Measurements from ENCODE around the gene SLC66A1. TPM values are rescaled to one million over a fixed set of nuclear protein-coding genes. Genes with fewer than 3 reads are reported as not detected.

Gene SLC66A1
- total and polyA plus RNA-seq, 2 of the 13 experiments (the other 11 are each of a cell fraction or from before 2014, with no cell fraction given) = 15.4 to 18.9 TPM

DNA sequence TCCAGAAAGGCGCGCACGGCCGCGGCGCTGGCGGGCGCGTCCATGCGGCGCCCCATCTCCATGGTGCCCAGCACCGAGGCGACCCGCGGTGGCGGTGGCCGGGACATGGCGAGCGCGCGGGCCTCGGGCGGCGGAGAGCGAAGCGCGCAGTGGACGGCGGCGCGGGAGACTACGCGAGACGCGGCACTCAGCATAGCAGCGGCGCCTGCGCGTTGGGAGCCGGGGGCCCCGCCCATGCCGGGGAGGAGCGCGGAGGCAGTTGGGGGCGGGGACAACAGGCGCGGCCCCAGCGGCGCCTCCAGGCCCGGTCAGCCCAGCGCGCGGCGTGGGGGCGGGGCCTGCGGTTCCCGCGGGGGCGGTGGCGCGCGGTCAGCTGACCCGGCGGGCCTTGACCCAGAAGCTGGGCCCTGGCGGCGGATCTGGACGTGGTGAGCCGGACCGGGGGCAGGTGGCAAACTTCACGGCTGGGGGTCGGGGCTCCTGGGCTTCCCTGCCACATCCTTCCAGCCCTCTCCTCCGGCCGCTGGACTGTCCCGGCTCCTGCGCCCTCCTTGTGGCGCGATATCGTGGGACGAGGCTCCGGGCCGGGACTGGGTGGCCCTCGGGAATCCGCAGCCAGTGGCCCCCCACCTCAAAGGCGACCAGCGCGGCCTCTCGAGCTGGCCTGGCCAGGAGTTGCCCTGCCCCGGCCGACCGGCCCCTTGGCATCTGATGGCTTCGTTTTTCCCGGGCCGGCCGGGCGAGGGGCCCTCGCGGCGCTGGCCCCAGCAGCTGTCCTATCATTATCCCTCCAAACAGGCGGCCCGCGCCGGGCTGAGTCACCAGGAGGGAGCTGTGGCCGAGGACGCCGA, at the start of gene SLC66A1, which contains the start of gene AKR7A2 (continued):
- TF ChIP-seq, protein P1, sequence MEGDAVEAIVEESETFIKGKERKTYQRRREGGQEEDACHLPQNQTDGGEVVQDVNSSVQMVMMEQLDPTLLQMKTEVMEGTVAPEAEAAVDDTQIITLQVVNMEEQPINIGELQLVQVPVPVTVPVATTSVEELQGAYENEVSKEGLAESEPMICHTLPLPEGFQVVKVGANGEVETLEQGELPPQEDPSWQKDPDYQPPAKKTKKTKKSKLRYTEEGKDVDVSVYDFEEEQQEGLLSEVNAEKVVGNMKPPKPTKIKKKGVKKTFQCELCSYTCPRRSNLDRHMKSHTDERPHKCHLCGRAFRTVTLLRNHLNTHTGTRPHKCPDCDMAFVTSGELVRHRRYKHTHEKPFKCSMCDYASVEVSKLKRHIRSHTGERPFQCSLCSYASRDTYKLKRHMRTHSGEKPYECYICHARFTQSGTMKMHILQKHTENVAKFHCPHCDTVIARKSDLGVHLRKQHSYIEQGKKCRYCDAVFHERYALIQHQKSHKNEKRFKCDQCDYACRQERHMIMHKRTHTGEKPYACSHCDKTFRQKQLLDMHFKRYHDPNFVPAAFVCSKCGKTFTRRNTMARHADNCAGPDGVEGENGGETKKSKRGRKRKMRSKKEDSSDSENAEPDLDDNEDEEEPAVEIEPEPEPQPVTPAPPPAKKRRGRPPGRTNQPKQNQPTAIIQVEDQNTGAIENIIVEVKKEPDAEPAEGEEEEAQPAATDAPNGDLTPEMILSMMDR (CRISPR knock-in tag; IDR thresholded peaks at IDR 0.05) = no peak; the same call in 1 of the 2 replicates
- TF ChIP-seq ZNF841 (CRISPR knock-in tag; IDR thresholded peaks at IDR 0.05; ENCODE audit: borderline replicate concordance) (peak; percentile 85; the same call in 1 of the 2 replicates), ZSCAN9 (CRISPR knock-in tag; IDR thresholded peaks at IDR 0.05; ENCODE audit: borderline replicate concordance) (0 out of 2 replicates have a peak, but pooled peaks have one; percentile 8), ZSCAN29 (CRISPR knock-in tag; conservative IDR thresholded peaks at IDR 0.05) (peak; percentile 79), ZFP36 (IDR thresholded peaks at IDR 0.05; ENCODE audit: borderline replicate concordance, low read depth, low read length, partially characterized antibody) (no peak)
- TF ChIP-seq, protein P2, sequence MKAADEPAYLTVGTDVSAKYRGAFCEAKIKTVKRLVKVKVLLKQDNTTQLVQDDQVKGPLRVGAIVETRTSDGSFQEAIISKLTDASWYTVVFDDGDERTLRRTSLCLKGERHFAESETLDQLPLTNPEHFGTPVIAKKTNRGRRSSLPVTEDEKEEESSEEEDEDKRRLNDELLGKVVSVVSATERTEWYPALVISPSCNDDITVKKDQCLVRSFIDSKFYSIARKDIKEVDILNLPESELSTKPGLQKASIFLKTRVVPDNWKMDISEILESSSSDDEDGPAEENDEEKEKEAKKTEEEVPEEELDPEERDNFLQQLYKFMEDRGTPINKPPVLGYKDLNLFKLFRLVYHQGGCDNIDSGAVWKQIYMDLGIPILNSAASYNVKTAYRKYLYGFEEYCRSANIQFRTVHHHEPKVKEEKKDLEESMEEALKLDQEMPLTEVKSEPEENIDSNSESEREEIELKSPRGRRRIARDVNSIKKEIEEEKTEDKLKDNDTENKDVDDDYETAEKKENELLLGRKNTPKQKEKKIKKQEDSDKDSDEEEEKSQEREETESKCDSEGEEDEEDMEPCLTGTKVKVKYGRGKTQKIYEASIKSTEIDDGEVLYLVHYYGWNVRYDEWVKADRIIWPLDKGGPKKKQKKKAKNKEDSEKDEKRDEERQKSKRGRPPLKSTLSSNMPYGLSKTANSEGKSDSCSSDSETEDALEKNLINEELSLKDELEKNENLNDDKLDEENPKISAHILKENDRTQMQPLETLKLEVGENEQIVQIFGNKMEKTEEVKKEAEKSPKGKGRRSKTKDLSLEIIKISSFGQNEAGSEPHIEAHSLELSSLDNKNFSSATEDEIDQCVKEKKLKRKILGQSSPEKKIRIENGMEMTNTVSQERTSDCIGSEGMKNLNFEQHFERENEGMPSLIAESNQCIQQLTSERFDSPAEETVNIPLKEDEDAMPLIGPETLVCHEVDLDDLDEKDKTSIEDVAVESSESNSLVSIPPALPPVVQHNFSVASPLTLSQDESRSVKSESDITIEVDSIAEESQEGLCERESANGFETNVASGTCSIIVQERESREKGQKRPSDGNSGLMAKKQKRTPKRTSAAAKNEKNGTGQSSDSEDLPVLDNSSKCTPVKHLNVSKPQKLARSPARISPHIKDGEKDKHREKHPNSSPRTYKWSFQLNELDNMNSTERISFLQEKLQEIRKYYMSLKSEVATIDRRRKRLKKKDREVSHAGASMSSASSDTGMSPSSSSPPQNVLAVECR (CRISPR knock-in tag; IDR thresholded peaks at IDR 0.05; ENCODE audit: borderline replicate concordance) = peak; percentile 86
- TF ChIP-seq, protein P3, sequence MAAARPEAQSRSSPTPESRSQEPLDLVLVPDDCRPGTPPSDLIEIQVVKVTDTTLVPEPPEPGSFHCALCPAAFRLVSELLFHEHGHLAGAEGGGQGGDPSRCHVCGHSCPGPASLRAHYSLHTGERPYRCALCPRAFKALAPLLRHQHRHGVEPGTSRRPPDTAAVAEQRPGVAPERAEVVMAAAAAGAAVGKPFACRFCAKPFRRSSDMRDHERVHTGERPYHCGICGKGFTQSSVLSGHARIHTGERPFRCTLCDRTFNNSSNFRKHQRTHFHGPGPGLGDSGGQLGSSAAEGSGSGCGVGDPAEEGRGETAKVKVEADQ (CRISPR knock-in tag; IDR thresholded peaks at IDR 0.05; ENCODE audit: borderline replicate concordance) = peak; percentile 64; the same call in 1 of the 2 replicates
- TF ChIP-seq, protein P4, sequence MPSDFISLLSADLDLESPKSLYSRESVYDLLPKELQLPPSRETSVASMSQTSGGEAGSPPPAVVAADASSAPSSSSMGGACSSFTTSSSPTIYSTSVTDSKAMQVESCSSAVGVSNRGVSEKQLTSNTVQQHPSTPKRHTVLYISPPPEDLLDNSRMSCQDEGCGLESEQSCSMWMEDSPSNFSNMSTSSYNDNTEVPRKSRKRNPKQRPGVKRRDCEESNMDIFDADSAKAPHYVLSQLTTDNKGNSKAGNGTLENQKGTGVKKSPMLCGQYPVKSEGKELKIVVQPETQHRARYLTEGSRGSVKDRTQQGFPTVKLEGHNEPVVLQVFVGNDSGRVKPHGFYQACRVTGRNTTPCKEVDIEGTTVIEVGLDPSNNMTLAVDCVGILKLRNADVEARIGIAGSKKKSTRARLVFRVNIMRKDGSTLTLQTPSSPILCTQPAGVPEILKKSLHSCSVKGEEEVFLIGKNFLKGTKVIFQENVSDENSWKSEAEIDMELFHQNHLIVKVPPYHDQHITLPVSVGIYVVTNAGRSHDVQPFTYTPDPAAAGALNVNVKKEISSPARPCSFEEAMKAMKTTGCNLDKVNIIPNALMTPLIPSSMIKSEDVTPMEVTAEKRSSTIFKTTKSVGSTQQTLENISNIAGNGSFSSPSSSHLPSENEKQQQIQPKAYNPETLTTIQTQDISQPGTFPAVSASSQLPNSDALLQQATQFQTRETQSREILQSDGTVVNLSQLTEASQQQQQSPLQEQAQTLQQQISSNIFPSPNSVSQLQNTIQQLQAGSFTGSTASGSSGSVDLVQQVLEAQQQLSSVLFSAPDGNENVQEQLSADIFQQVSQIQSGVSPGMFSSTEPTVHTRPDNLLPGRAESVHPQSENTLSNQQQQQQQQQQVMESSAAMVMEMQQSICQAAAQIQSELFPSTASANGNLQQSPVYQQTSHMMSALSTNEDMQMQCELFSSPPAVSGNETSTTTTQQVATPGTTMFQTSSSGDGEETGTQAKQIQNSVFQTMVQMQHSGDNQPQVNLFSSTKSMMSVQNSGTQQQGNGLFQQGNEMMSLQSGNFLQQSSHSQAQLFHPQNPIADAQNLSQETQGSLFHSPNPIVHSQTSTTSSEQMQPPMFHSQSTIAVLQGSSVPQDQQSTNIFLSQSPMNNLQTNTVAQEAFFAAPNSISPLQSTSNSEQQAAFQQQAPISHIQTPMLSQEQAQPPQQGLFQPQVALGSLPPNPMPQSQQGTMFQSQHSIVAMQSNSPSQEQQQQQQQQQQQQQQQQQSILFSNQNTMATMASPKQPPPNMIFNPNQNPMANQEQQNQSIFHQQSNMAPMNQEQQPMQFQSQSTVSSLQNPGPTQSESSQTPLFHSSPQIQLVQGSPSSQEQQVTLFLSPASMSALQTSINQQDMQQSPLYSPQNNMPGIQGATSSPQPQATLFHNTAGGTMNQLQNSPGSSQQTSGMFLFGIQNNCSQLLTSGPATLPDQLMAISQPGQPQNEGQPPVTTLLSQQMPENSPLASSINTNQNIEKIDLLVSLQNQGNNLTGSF (CRISPR knock-in tag; IDR thresholded peaks at IDR 0.05) = peak; percentile 65; the same call in 1 of the 2 replicates
- TF ChIP-seq, protein P5, sequence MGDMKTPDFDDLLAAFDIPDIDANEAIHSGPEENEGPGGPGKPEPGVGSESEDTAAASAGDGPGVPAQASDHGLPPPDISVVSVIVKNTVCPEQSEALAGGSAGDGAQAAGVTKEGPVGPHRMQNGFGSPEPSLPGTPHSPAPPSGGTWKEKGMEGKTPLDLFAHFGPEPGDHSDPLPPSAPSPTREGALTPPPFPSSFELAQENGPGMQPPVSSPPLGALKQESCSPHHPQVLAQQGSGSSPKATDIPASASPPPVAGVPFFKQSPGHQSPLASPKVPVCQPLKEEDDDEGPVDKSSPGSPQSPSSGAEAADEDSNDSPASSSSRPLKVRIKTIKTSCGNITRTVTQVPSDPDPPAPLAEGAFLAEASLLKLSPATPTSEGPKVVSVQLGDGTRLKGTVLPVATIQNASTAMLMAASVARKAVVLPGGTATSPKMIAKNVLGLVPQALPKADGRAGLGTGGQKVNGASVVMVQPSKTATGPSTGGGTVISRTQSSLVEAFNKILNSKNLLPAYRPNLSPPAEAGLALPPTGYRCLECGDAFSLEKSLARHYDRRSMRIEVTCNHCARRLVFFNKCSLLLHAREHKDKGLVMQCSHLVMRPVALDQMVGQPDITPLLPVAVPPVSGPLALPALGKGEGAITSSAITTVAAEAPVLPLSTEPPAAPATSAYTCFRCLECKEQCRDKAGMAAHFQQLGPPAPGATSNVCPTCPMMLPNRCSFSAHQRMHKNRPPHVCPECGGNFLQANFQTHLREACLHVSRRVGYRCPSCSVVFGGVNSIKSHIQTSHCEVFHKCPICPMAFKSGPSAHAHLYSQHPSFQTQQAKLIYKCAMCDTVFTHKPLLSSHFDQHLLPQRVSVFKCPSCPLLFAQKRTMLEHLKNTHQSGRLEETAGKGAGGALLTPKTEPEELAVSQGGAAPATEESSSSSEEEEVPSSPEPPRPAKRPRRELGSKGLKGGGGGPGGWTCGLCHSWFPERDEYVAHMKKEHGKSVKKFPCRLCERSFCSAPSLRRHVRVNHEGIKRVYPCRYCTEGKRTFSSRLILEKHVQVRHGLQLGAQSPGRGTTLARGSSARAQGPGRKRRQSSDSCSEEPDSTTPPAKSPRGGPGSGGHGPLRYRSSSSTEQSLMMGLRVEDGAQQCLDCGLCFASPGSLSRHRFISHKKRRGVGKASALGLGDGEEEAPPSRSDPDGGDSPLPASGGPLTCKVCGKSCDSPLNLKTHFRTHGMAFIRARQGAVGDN (CRISPR knock-in tag; IDR thresholded peaks at IDR 0.05) = peak; percentile 90

All from HepG2 (cell line).